Vagina (tissue), 2 donors: ENCODE results near the gene ANO6. TPM values are rescaled to one million over a fixed set of nuclear protein-coding genes. Genes with fewer than 3 reads are reported as not detected.

Experiments used
- DNase-seq, 2 donors: peaks; one replicate each; pipeline ENCODE4 v3.0.0-alpha.2; 2017; ENCODE audit errors: extremely low spot score in 2 of 2
- H3K27ac ChIP-seq: fragments of 200-600 bp; sonication (generic); one replicate; pipeline ENCODE4 v1.5.1; 2019
- H3K27me3 ChIP-seq: fragments of 200-600 bp; sonication (generic); one replicate; pipeline ENCODE4 v1.5.1; 2019
- H3K36me3 ChIP-seq, 2 donors: fragments of 200-600 bp; sonication (generic); one replicate each; pipeline ENCODE4 v1.5.1; 2017 to 2019
- H3K4me1 ChIP-seq: fragments of 200-600 bp; sonication (generic); one replicate; pipeline ENCODE4 v1.5.1; 2019
- H3K4me3 ChIP-seq, 2 donors: fragments of 200-600 bp; sonication (generic); 1 replicate in 1 of 2; 2 replicates in 1 of 2; pipeline ENCODE4 v1.5.1; 2016 to 2019
- H3K9me3 ChIP-seq: fragments of 200-600 bp; sonication (generic); one replicate; pipeline ENCODE4 v1.5.1; 2019
- CTCF ChIP-seq, 3 experiments: fragments of 450-650 bp in 2 of 3; fragments of 200-600 bp in 1 of 3; sonication (generic) in 1 of 3; IDR thresholded peaks; one replicate each; pipeline ENCODE4 v1.5.1; 2017 to 2019; ENCODE audit warnings: antibody characterized with exemption in 3 of 3, mild to moderate bottlenecking in 2 of 3, moderate library complexity in 2 of 3
- POLR2A ChIP-seq, 2 donors: fragments of 450-650 bp; IDR thresholded peaks; one replicate each; pipeline ENCODE4 v1.6.1; 2017; ENCODE audit warnings: antibody characterized with exemption in 2 of 2, mild to moderate bottlenecking in 2 of 2, moderate library complexity in 2 of 2
- POLR2AphosphoS5 ChIP-seq, 2 donors: sonication (generic); formaldehyde crosslinking; IDR thresholded peaks; one replicate each; pipeline ENCODE4 v1.9.0; 2017; ENCODE audit warnings: antibody characterized with exemption in 2 of 2, mild to moderate bottlenecking in 2 of 2, low read depth in 1 of 2; ENCODE audit not compliant: insufficient read depth in 1 of 2
- intact Hi-C: fragments of 100-400 bp; cut with DNase I; formaldehyde crosslinking; loops from one replicate; pipeline ENCODE4 v1.15.1; 2023
- total RNA-seq: library from RNA; depleted of rRNA; stranded (reverse); fragments of >200 nt; gene quantifications from one replicate; pipeline ENCODE4 v1.2.3, GENCODE V29; 2016

Gene ANO6
- total RNA-seq, 1 donor from 2014 or later, result 48.4 TPM

- H3K4me1 ChIP-seq, result no peaks in the 10 kb centered on the region
- TF ChIP-seq POLR2AphosphoS5 (IDR thresholded peaks at IDR 0.05; ENCODE audit: insufficient read depth in 1 of 2, low read depth in 1 of 2), result no peak
- no peak overlapping the region for H3K27ac ChIP-seq
- H3K36me3 ChIP-seq, result no peaks in the 10 kb centered on the region
- intact Hi-C loops, result loop anchor here (10.0 kb wide), 2 partner anchors 63 to 173 kb away; no protein-coding TSS in a partner anchor
- H3K27me3 ChIP-seq, result no peaks in the 10 kb centered on the region
- DNase-seq, result no peak
- no peak overlapping the region for H3K4me3 ChIP-seq
- no peaks in the 10 kb centered on the region for H3K9me3 ChIP-seq
These were observed 3.8 kb upstream of the ANO6 start for GRCh38 chr12:45212064-45212463.

- H3K27ac ChIP-seq, result no peak overlapping the region
- peaks cover 6% of the 10 kb centered on the region for H3K4me1 ChIP-seq
- no peaks in the 10 kb centered on the region for H3K9me3 ChIP-seq
- DNase-seq, result no peak
- intact Hi-C loops, result loop anchor here (10.0 kb wide), 2 partner anchors 62 to 172 kb away; no protein-coding TSS in a partner anchor
- H3K27me3 ChIP-seq, result no peaks in the 10 kb centered on the region
- H3K4me3 ChIP-seq, result no peak overlapping the region
- no peaks in the 10 kb centered on the region for H3K36me3 ChIP-seq
- TF ChIP-seq POLR2A (IDR thresholded peaks at IDR 0.05) (no peak), POLR2AphosphoS5 (IDR thresholded peaks at IDR 0.05; ENCODE audit: insufficient read depth in 1 of 2, low read depth in 1 of 2) (no peak), CTCF (IDR thresholded peaks at IDR 0.05) (no peak)
These were observed 2.8 kb upstream of the ANO6 start for GRCh38 chr12:45213107-45213506.

GRCh38 chr12:45214071-45214470 lies 1.8 kb upstream of the ANO6 start:
- Histone ChIP-seq H3K4me3 (no peak overlapping the region), H3K27ac (no peak overlapping the region), H3K36me3 (no peaks in the 10 kb centered on the region), H3K27me3 (no peaks in the 10 kb centered on the region), H3K4me1 (peaks cover 15% of the 10 kb centered on the region), H3K9me3 (no peaks in the 10 kb centered on the region)
- TF ChIP-seq CTCF (IDR thresholded peaks at IDR 0.05) (no peak), POLR2A (IDR thresholded peaks at IDR 0.05) (no peak), POLR2AphosphoS5 (IDR thresholded peaks at IDR 0.05; ENCODE audit: insufficient read depth in 1 of 2, low read depth in 1 of 2) (no peak)
- intact Hi-C loops, result loop anchor here (10.0 kb wide), 2 partner anchors 61 to 171 kb away; no protein-coding TSS in a partner anchor
- no peak for DNase-seq

- no peak for DNase-seq
- Histone ChIP-seq H3K4me3 (peak overlapping the region; percentile 82 to 94), H3K36me3 (no peaks in the 10 kb centered on the region), H3K27me3 (no peaks in the 10 kb centered on the region), H3K27ac (peak overlapping the region; percentile 97), H3K4me1 (peaks cover 23% of the 10 kb centered on the region), H3K9me3 (no peaks in the 10 kb centered on the region)
- TF ChIP-seq POLR2A (IDR thresholded peaks at IDR 0.05) (no peak), CTCF (IDR thresholded peaks at IDR 0.05) (no peak), POLR2AphosphoS5 (IDR thresholded peaks at IDR 0.05; ENCODE audit: insufficient read depth in 1 of 2, low read depth in 1 of 2) (no peak)
- intact Hi-C loops, result loop anchor here (10.0 kb wide), 2 partner anchors 60 to 170 kb away; no protein-coding TSS in a partner anchor
These were observed 1.0 kb upstream of the ANO6 start for GRCh38 chr12:45214749-45215418.

GRCh38 chr12:45216230-45216982 lies 511 bp downstream of the ANO6 start:
- intact Hi-C loops, result loop anchor here (10.0 kb wide), 2 partner anchors 58 to 168 kb away; no protein-coding TSS in a partner anchor
- no peak for DNase-seq
- TF ChIP-seq CTCF (IDR thresholded peaks at IDR 0.05) (no peak), POLR2AphosphoS5 (IDR thresholded peaks at IDR 0.05; ENCODE audit: insufficient read depth in 1 of 2, low read depth in 1 of 2) (peak in 1 of 2 donors; percentile 71)

More at GRCh38 chr12:45216230-45216982, 511 bp downstream of the ANO6 start:
- H3K27me3 ChIP-seq, result no peaks in the 10 kb centered on the region
- H3K4me1 ChIP-seq, result peaks cover 38% of the 10 kb centered on the region
- H3K9me3 ChIP-seq, result no peaks in the 10 kb centered on the region
- no peaks in the 10 kb centered on the region for H3K36me3 ChIP-seq
- H3K27ac ChIP-seq, result peak overlapping the region; percentile 97
- peak overlapping the region; percentile 82 to 94 for H3K4me3 ChIP-seq
